ENCODE results near the gene FUBP3. TPM values are rescaled to one million over a fixed set of nuclear protein-coding genes. Genes with fewer than 3 reads are reported as not detected.

The FUBP3 gene
- total and polyA plus RNA-seq, 4 donors = 47.6 to 102 (median 72.4) TPM

DNA sequence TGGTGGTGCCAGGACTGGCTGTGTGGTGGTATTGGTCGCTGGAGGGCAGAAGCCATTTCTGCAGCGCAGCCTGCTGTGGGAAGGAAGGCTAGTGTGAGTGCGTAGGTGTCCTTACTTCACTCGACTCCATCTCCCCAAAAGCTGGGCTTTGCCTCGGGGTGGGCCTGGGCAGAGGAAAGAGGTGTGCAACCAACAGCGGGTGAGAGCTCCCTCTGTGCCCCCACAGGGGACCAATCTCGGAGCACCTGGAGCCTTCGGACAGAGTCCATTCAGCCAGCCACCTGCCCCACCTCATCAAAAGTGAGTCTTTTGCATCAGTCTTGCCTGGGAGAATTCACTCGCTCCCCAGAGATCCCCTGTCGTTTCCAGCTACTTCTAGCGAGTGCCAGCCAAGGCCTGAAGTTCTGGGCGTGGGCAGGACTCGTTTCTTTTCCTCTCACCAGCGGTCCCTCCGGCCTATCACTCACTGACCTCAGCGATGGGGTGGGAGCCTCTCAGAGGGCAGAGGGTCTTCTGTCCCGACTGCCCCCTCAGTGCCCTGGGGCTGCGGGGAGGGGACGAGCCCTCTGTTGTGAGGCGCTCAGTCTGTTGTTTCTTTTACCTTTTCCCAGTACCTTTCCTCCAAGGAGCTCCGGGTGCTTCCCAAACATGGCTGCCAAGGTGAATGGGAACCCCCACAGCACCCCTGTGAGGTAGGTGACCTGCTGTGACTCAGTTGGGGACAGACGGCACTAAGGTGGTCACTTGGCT lies 52.1 kb downstream of the FUBP3 start:
- Histone ChIP-seq H3K27ac (ENCODE audit: low read depth, low read length) (no peak overlapping the region), H3K27me3 (ENCODE audit: control insufficient read depth, insufficient read depth, low read length) (no peaks in the 10 kb centered on the region), H3K4me3 (ENCODE audit: low read depth, low read length) (no peak overlapping the region), H3K4me1 (ENCODE audit: control insufficient read depth, insufficient read depth, low read length) (peaks cover 44% of the 10 kb centered on the region), H3K36me3 (ENCODE audit: control insufficient read depth, insufficient read depth, low read length) (peaks cover 93% of the 10 kb centered on the region), H3K9me3 (ENCODE audit: control insufficient read depth, insufficient read depth, low read length) (no peaks in the 10 kb centered on the region)
- 87% methylated on average over 18 of the region's 22 CpGs for WGBS (ENCODE audit: insufficient coverage)
- DNase-seq (ENCODE audit: low read depth in 4 of 6, low spot score in 6 of 6) = no peak

DNA sequence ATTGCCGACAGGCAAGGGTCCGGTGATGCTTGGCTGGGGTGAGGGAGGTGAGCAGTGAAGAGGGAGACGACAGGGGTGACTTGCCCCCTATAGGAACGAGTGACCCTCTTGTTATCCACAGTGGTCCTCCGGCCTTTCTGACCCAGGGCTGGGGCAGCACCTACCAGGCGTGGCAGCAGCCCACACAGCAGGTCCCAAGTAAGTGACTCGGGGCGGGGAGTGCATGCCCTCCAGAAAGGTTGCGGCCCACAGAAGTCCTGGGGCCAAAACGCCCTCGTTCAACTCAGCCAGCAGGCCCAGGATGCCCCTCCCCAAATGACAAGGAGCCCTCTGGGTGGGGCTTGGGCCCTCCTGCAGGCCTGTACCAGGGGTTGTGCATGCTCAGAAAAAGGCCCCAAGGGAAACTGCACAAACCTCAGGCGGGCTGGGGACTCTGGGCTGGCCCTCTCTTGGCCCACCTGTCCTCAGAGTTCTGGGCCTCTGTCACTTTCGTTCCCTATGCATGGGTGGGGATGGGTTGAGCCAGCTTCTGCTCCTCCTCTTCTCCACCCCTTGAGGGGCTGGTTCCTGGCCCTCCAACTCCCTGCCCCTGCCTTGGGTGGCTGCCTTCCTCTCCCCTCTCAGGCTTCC lies 52.8 kb downstream of the FUBP3 start:
- DNase-seq (ENCODE audit: low read depth in 4 of 6, low spot score in 6 of 6) = no peak
- Histone ChIP-seq H3K27ac (ENCODE audit: low read depth, low read length) (no peak overlapping the region), H3K27me3 (ENCODE audit: control insufficient read depth, insufficient read depth, low read length) (no peaks in the 10 kb centered on the region), H3K4me1 (ENCODE audit: control insufficient read depth, insufficient read depth, low read length) (peaks cover 41% of the 10 kb centered on the region), H3K9me3 (ENCODE audit: control insufficient read depth, insufficient read depth, low read length) (no peaks in the 10 kb centered on the region), H3K36me3 (ENCODE audit: control insufficient read depth, insufficient read depth, low read length) (peaks cover 91% of the 10 kb centered on the region), H3K4me3 (ENCODE audit: low read depth, low read length) (no peak overlapping the region)
- 95% methylated on average over 12 of the region's 13 CpGs for WGBS (ENCODE audit: insufficient coverage)

DNA sequence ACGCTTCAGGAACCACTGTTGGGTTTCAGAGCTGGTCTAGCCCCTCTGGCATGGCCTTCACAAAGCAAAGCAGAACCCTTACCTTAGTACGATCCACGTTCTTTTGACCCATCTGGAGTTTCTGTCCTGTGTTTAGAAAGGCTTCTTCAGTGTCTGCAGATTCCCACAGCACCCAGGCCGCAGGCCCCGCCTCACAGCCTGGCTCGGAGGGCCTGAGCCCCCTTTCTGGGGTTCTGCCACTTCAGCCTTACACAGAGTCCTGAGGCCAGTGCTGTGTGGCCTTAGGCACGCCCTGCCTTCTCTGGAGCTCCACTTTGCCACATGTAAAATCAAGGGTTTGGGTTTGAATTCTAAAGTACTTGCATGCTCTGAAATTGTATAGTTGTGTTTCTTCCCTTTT lies 53.5 kb downstream of the FUBP3 start:
- H3K27me3 ChIP-seq (ENCODE audit: control insufficient read depth, insufficient read depth, low read length) = no peaks in the 10 kb centered on the region
- 97% methylated on average over 6 of the region's 7 CpGs for WGBS (ENCODE audit: insufficient coverage)
- no peak for DNase-seq (ENCODE audit: low read depth in 4 of 6, low spot score in 6 of 6)
- no peaks in the 10 kb centered on the region for H3K9me3 ChIP-seq (ENCODE audit: control insufficient read depth, insufficient read depth, low read length)
- H3K4me3 ChIP-seq (ENCODE audit: low read depth, low read length) = no peak overlapping the region
- H3K27ac ChIP-seq (ENCODE audit: low read depth, low read length) = no peak overlapping the region
- H3K36me3 ChIP-seq (ENCODE audit: control insufficient read depth, insufficient read depth, low read length) = peaks cover 85% of the 10 kb centered on the region
- H3K4me1 ChIP-seq (ENCODE audit: control insufficient read depth, insufficient read depth, low read length) = peaks cover 35% of the 10 kb centered on the region

DNA sequence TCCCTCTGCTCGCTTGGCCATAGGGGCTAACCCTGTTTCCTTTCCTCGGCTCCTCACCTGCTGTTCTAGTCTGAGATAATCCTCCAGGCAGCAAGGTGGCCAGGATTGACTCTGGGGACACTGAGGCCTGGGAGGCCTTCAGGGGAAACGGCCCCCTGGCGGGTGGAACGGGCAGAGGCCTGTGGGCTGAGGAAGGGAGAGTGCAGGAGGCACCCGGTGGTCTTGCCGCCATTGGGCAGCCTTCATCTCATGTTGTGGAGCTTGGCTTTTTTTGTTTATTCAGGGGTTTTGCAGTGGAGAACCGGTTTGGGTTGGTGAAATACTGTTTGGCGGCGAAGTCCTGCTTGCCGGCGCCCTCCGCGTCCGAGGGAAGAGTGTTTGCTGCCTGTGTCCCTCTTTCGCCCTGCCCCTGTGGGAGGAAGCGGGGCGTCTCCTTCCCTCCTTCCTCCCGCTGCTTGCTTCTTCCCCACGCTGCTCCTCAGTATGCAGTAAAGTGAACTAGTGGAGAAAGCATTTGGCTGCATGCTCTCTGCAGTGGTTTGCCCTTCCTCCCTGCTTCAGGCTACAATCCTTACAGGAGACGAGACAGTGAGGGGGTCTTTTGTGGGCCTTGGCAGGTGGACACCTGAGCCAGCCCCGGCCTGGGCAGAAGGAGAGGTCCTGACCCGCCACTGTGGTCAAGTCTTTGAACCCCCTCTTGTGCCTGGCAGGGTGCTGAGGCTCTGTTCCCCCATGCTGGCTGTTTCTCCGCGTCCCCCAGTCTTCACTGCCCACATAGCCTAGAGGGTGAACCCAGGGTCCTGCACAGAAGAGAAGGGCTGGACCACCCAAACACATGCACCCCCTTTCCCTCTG lies 54.2 kb downstream of the FUBP3 start:
- no peak for DNase-seq (ENCODE audit: low read depth in 4 of 6, low spot score in 6 of 6)
- H3K27me3 ChIP-seq (ENCODE audit: control insufficient read depth, insufficient read depth, low read length) = no peaks in the 10 kb centered on the region
- H3K4me1 ChIP-seq (ENCODE audit: control insufficient read depth, insufficient read depth, low read length) = peaks cover 32% of the 10 kb centered on the region
- no peak overlapping the region for H3K4me3 ChIP-seq (ENCODE audit: low read depth, low read length)
- 95% methylated on average over 12 of the region's 25 CpGs for WGBS (ENCODE audit: insufficient coverage)
- H3K36me3 ChIP-seq (ENCODE audit: control insufficient read depth, insufficient read depth, low read length) = peaks cover 83% of the 10 kb centered on the region
- H3K9me3 ChIP-seq (ENCODE audit: control insufficient read depth, insufficient read depth, low read length) = no peaks in the 10 kb centered on the region
- no peak overlapping the region for H3K27ac ChIP-seq (ENCODE audit: low read depth, low read length)

DNA sequence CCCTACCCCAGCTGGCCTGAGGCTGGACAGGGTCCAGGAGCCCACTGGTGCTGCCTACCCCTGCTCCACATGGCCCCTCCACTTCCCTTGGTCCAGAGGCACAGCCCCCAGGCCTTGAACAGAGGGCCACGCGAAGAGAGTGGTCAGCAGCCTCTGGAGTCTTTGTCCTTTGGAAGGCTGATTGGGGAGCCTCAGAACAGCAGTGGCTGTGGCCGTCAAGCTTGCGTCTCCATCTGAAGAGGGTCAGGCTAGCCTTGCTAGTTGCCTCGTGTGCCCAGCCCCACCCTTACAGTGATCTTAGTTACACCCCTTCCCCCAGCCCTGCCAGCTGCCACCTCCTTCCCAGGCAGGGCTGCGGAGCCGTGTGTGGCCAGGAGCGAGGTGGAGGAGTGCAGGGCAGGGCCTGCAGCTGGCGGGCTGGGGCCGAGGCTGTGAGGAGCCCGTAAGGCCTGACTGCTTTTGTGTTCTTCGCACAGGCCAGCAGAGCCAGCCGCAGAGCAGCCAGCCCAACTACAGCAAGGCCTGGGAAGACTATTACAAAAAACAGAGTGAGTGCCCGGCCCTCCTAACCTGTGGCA lies 54.9 kb downstream of the FUBP3 start:
- no peak for DNase-seq (ENCODE audit: low read depth in 4 of 6, low spot score in 6 of 6)
- Histone ChIP-seq H3K27me3 (ENCODE audit: control insufficient read depth, insufficient read depth, low read length) (no peaks in the 10 kb centered on the region), H3K9me3 (ENCODE audit: control insufficient read depth, insufficient read depth, low read length) (no peaks in the 10 kb centered on the region), H3K36me3 (ENCODE audit: control insufficient read depth, insufficient read depth, low read length) (peaks cover 82% of the 10 kb centered on the region), H3K4me3 (ENCODE audit: low read depth, low read length) (no peak overlapping the region), H3K27ac (ENCODE audit: low read depth, low read length) (no peak overlapping the region), H3K4me1 (ENCODE audit: control insufficient read depth, insufficient read depth, low read length) (peaks cover 33% of the 10 kb centered on the region)
- WGBS (ENCODE audit: insufficient coverage) = 89% methylated on average over 13 of the region's 14 CpGs

DNA sequence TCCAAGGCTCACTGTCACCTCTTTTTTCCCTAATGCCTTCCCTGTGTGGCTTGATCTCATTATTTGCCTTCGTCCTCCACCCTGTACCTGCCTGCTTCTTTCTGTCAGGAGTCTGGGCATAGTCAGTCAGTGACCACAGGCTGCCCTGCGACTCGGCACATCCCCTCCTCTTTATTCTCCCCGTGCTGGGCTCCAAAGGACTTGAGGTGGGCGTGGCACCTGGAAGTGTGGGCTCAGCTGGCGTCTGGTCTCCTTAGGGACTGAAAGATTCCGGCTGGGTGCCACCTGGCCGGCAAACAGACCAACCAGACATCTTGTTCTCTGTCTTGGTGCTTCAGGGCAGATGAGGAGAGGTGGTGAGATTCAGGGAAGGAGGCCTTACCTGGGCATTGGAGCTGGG lies 55.4 kb downstream of the FUBP3 start:
- H3K9me3 ChIP-seq (ENCODE audit: control insufficient read depth, insufficient read depth, low read length) = no peaks in the 10 kb centered on the region
- no peak overlapping the region for H3K27ac ChIP-seq (ENCODE audit: low read depth, low read length)
- peaks cover 79% of the 10 kb centered on the region for H3K36me3 ChIP-seq (ENCODE audit: control insufficient read depth, insufficient read depth, low read length)
- no peak overlapping the region for H3K4me3 ChIP-seq (ENCODE audit: low read depth, low read length)
- WGBS (ENCODE audit: insufficient coverage) = 89% methylated on average over 8 of the region's 8 CpGs
- no peak for DNase-seq (ENCODE audit: low read depth in 4 of 6, low spot score in 6 of 6)
- H3K27me3 ChIP-seq (ENCODE audit: control insufficient read depth, insufficient read depth, low read length) = no peaks in the 10 kb centered on the region
- peaks cover 29% of the 10 kb centered on the region for H3K4me1 ChIP-seq (ENCODE audit: control insufficient read depth, insufficient read depth, low read length)

DNA sequence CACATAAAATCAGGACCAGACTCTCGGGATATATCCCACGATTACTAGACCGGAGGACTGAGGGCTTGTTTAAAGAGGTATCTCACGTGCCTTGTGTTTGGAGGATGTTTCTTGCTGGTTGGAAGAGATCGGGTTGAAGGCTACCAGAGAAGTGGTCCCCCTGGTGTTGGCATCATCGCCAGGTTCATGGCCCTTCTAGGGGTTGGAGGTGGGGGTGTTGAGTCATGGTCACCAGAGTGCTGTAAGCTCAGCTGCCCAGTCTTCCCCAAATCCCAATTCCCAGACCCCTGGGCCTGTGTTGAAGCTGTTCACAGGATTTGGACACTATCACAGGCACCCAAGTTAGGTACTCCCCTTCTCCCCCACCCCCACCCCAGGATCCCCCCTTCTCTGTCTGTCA lies 55.9 kb downstream of the FUBP3 start:
- 96% methylated on average over 4 of the region's 6 CpGs for WGBS (ENCODE audit: insufficient coverage)
- DNase-seq (ENCODE audit: low read depth in 4 of 6, low spot score in 6 of 6) = no peak
- Histone ChIP-seq H3K4me1 (ENCODE audit: control insufficient read depth, insufficient read depth, low read length) (peaks cover 26% of the 10 kb centered on the region), H3K36me3 (ENCODE audit: control insufficient read depth, insufficient read depth, low read length) (peaks cover 74% of the 10 kb centered on the region), H3K27me3 (ENCODE audit: control insufficient read depth, insufficient read depth, low read length) (no peaks in the 10 kb centered on the region), H3K4me3 (ENCODE audit: low read depth, low read length) (no peak overlapping the region), H3K27ac (ENCODE audit: low read depth, low read length) (no peak overlapping the region), H3K9me3 (ENCODE audit: control insufficient read depth, insufficient read depth, low read length) (no peaks in the 10 kb centered on the region)

DNA sequence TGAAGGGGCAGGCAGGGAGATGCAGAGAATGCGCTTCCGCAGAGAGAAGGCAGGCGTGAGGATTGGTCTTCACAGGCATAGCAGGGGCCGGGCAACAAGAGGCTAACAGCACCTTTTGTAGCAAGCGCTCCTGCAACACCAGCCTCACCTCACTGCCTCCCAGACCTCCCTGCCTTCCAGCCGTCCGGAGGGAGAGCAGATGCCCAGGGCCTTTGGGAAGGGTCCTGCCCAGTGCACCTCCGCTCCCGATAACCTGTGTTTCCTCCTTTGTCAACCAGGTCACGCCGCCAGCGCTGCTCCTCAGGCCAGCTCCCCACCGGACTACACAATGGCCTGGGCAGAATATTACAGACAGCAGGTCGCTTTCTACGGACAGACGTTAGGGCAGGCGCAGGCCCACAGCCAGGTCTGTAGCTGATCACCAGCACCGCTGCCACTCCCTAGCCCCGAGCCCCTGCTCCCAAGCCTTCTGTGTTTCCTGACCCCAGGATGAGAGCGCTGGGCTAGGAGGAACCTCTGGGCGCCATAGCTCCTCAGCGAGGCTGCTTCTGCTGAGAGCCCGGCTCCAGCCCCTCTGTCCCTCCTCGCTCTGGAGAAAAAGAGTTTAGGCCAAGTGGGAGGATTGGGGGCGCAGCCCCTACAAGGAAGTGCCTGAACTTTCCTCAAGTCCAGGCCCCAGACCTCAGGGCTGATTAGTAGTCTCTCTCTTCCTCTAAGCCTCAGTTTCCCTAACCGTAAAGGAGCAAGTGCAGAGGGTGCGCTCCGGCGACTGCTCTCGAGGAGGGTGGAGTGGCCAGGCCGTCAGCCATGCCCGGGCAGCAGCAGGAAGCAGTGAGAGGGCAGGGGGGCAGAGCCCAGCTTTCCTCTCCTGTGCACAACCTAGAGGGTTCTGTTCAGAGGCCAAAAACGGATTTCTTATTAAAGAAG lies 56.6 kb downstream of the FUBP3 start:
- no peaks in the 10 kb centered on the region for H3K27me3 ChIP-seq (ENCODE audit: control insufficient read depth, insufficient read depth, low read length)
- H3K9me3 ChIP-seq (ENCODE audit: control insufficient read depth, insufficient read depth, low read length) = no peaks in the 10 kb centered on the region
- H3K4me1 ChIP-seq (ENCODE audit: control insufficient read depth, insufficient read depth, low read length) = peaks cover 19% of the 10 kb centered on the region
- no peak overlapping the region for H3K27ac ChIP-seq (ENCODE audit: low read depth, low read length)
- no peak overlapping the region for H3K4me3 ChIP-seq (ENCODE audit: low read depth, low read length)
- 92% methylated on average over 30 of the region's 33 CpGs for WGBS (ENCODE audit: insufficient coverage)
- no peak for DNase-seq (ENCODE audit: low read depth in 4 of 6, low spot score in 6 of 6)
- H3K36me3 ChIP-seq (ENCODE audit: control insufficient read depth, insufficient read depth, low read length) = peaks cover 67% of the 10 kb centered on the region

DNA sequence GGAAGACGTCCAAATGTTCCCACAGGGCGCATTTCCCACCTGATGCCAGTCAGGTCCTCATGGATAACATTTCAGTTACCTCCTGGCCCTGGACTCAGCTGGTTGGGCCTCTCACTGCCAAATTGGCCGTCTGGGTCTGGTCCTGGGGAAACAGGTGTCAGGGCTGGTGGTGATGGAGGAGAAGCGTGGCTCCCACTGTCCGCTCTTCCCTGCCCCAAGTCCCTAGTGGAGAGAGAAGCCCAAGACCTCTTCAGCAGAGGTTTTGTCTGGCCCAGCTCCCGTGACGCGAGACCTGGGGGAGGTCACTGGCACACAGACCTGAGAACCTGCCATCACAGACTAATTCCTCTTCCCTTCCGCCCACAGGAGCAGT lies 57.3 kb downstream of the FUBP3 start:
- no peak overlapping the region for H3K4me3 ChIP-seq (ENCODE audit: low read depth, low read length)
- DNase-seq (ENCODE audit: low read depth in 4 of 6, low spot score in 6 of 6) = no peak
- no peaks in the 10 kb centered on the region for H3K9me3 ChIP-seq (ENCODE audit: control insufficient read depth, insufficient read depth, low read length)
- H3K27me3 ChIP-seq (ENCODE audit: control insufficient read depth, insufficient read depth, low read length) = no peaks in the 10 kb centered on the region
- WGBS (ENCODE audit: insufficient coverage) = 87% methylated on average over 7 of the region's 9 CpGs
- peaks cover 13% of the 10 kb centered on the region for H3K4me1 ChIP-seq (ENCODE audit: control insufficient read depth, insufficient read depth, low read length)
- peaks cover 60% of the 10 kb centered on the region for H3K36me3 ChIP-seq (ENCODE audit: control insufficient read depth, insufficient read depth, low read length)
- no peak overlapping the region for H3K27ac ChIP-seq (ENCODE audit: low read depth, low read length)

Data from spinal cord (tissue), 10 donors.